ENCODE data around the gene RASAL2. TPM values are rescaled to one million over a fixed set of nuclear protein-coding genes. Genes with fewer than 3 reads are reported as not detected.

RASAL2 gene
- total RNA-seq, 3 donors from 2014 or later (not counting 1 experiment from before 2014, with no cell fraction given): 0.16 to 0.23 TPM; not detected in 1

DNA sequence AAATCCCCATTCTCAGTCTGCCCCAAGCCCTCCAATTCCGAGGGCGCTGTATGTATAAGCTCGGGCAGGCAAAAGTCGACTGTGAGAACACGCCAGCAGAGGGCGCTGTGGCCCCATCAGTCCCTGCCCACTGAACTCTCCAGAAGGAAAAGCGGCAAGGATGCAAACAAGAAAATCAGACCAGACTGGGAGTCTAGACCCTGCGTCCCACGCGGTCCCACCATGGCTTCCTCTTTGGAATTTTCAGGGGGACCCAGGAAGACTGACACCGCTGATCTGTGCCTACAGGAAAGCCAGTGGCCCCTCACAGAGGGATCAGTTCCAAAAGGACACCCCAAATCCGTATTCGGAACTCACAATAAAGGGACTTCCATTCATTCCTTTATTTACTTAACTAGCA lies 438.5 kb downstream of the RASAL2 start:
- Histone ChIP-seq H3K36me3 (ENCODE audit: control insufficient read depth, insufficient read depth, low read length) (no peaks in the 10 kb centered on the region), H3K4me1 (ENCODE audit: control insufficient read depth, insufficient read depth, low read length) (no peaks in the 10 kb centered on the region), H3K27ac (ENCODE audit: low read length) (no peak overlapping the region), H3K27me3 (ENCODE audit: control insufficient read depth, insufficient read depth, low read length) (no peaks in the 10 kb centered on the region), H3K4me3 (ENCODE audit: low read length) (no peak overlapping the region), H3K9me3 (ENCODE audit: control insufficient read depth, insufficient read depth, low read length) (no peaks in the 10 kb centered on the region)
- TF ChIP-seq, protein P1, sequence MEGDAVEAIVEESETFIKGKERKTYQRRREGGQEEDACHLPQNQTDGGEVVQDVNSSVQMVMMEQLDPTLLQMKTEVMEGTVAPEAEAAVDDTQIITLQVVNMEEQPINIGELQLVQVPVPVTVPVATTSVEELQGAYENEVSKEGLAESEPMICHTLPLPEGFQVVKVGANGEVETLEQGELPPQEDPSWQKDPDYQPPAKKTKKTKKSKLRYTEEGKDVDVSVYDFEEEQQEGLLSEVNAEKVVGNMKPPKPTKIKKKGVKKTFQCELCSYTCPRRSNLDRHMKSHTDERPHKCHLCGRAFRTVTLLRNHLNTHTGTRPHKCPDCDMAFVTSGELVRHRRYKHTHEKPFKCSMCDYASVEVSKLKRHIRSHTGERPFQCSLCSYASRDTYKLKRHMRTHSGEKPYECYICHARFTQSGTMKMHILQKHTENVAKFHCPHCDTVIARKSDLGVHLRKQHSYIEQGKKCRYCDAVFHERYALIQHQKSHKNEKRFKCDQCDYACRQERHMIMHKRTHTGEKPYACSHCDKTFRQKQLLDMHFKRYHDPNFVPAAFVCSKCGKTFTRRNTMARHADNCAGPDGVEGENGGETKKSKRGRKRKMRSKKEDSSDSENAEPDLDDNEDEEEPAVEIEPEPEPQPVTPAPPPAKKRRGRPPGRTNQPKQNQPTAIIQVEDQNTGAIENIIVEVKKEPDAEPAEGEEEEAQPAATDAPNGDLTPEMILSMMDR (IDR thresholded peaks at IDR 0.05): peak; percentile 96
- DNase-seq (peak; percentile 76 to 86), ATAC-seq (peak; percentile 78 to 96 (median 85))
- Mint-ChIP-seq H3K36me3 (no peaks in the 10 kb centered on the region), H3K4me1 (peaks cover 5 to 6% of the 10 kb centered on the region in 2 donors), H3K9me3 (no peaks in the 10 kb centered on the region), H3K27ac (no peak overlapping the region), H3K4me3 (no peak overlapping the region), H3K27me3 (ENCODE audit: low read depth in 2 of 2) (peaks cover 0 to 3% of the 10 kb centered on the region in 2 donors)
- intact Hi-C loops (cut with micrococcal nuclease): loop anchor here (1.0 kb wide), 4 partner anchors 10 to 837 kb away; no protein-coding TSS in a partner anchor
- WGBS (ENCODE audit: insufficient coverage): 17% methylated on average over 13 of the region's 13 CpGs

DNA sequence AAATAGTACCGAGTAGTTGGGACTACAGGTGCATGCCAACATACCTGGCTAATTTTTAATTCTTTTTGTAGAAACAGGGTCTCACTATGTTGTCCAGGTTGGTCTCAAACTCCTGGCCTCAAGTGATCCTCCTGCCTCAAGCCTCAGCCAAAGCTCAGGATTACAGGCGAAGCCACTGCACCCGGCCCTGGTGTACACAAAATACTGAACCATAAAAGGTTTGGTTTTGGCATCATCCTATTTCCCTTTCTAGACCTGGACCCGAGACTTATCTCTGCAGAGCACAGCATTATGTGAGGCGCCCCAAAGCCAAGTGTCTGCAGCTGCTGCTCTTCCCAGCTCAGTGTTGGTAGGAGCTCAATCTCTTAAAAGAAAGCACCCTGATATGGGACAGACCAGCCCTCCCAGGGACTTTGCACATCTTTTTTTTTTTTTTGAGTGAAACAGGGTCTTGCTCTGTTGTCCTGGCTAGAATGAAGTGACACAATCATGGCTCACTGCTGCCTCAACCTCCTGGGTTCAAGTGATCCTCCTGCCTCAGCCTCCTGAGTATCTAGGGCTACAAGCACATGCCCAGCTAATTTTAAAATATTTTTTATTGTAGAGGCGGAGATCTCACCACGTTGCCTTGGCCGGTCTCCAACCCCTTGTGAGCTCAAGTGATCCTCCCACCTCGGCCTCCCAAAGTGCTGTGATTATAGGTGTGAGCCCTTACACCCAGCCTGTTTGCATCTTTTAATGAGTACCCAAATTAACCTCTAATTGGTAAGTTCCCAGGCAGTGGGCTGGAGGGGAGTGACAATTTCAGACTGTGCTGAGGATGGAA lies 439.4 kb downstream of the RASAL2 start:
- Mint-ChIP-seq H3K27me3 (ENCODE audit: low read depth in 2 of 2) (peaks cover 0 to 7% of the 10 kb centered on the region in 2 donors), H3K4me1 (peaks cover 5 to 6% of the 10 kb centered on the region in 2 donors), H3K27ac (no peak overlapping the region), H3K4me3 (no peak overlapping the region), H3K9me3 (no peaks in the 10 kb centered on the region), H3K36me3 (no peaks in the 10 kb centered on the region)
- TF ChIP-seq, protein P1 (IDR thresholded peaks at IDR 0.05): no peak
- Histone ChIP-seq H3K27ac (ENCODE audit: low read length) (no peak overlapping the region), H3K27me3 (ENCODE audit: control insufficient read depth, insufficient read depth, low read length) (no peaks in the 10 kb centered on the region), H3K9me3 (ENCODE audit: control insufficient read depth, insufficient read depth, low read length) (no peaks in the 10 kb centered on the region), H3K4me1 (ENCODE audit: control insufficient read depth, insufficient read depth, low read length) (no peaks in the 10 kb centered on the region), H3K36me3 (ENCODE audit: control insufficient read depth, insufficient read depth, low read length) (no peaks in the 10 kb centered on the region), H3K4me3 (ENCODE audit: low read length) (no peak overlapping the region)
- no peak for DNase-seq
- intact Hi-C loops (cut with micrococcal nuclease): no loop called here
- no peak for ATAC-seq
- WGBS (ENCODE audit: insufficient coverage): 87% methylated on average over 9 of the region's 9 CpGs

Other genes with a start within 250 kb of the RASAL2 start
- under 1 TPM in 1 of 3 donors, not detected in 2; 0.31 TPM for gene SEC16B, start 124.0 kb upstream of the RASAL2 start, total RNA-seq

Measured in natural killer cell (primary cell).